Vagina (tissue), 2 donors: ENCODE results near the gene LYPD1.

Experiments
- CTCF ChIP-seq, 3 experiments: fragments of 450-650 bp in 2 of 3; fragments of 200-600 bp in 1 of 3; sonication (generic) in 1 of 3; IDR thresholded peaks; one replicate each; pipeline ENCODE4 v1.5.1; 2017 to 2019; ENCODE audit warnings: antibody characterized with exemption in 3 of 3, mild to moderate bottlenecking in 2 of 3, moderate library complexity in 2 of 3
- POLR2A ChIP-seq, 2 donors: fragments of 450-650 bp; IDR thresholded peaks; one replicate each; pipeline ENCODE4 v1.6.1; 2017; ENCODE audit warnings: antibody characterized with exemption in 2 of 2, mild to moderate bottlenecking in 2 of 2, moderate library complexity in 2 of 2
- POLR2AphosphoS5 ChIP-seq, 2 donors: sonication (generic); formaldehyde crosslinking; IDR thresholded peaks; one replicate each; pipeline ENCODE4 v1.9.0; 2017; ENCODE audit warnings: antibody characterized with exemption in 2 of 2, mild to moderate bottlenecking in 2 of 2, low read depth in 1 of 2; ENCODE audit not compliant: insufficient read depth in 1 of 2

- TF ChIP-seq POLR2A (IDR thresholded peaks at IDR 0.05) (no peak), CTCF (IDR thresholded peaks at IDR 0.05) (no peak), POLR2AphosphoS5 (IDR thresholded peaks at IDR 0.05; ENCODE audit: insufficient read depth in 1 of 2, low read depth in 1 of 2) (no peak)
Observed at GRCh38 chr2:132595693-132596092, 74.3 kb downstream of the LYPD1 start.
